ENCODE measurements around the gene PDCD4. TPM values are rescaled to one million over a fixed set of nuclear protein-coding genes. Genes with fewer than 3 reads are reported as not detected.

PDCD4 gene
- total and polyA plus RNA-seq, 9 of the 15 experiments (the other 6 are each of a cell fraction or from before 2014, with no cell fraction given) = 12.9 to 44.1 (median 33.7) TPM

DNA sequence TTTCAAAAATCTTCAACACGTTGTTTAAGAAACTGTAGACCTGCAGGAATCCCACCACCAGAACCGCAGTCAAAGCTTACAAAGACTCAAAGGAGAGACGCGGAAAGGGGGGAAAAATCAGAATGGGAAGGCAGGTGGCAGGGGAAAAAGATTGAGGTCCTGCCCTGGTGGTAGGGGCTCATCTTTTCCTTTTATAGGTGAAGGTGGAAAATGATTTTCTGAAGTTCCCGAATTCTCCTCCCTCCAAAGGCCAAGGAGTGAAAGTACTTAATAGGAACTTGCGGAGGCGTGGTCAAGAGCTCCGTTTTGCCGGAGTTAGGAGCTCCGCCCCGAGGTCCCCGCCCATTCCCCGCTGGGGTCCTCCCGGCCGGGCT, 46.5 kb downstream of the PDCD4 start (continued):
- TF ChIP-seq, protein P1, sequence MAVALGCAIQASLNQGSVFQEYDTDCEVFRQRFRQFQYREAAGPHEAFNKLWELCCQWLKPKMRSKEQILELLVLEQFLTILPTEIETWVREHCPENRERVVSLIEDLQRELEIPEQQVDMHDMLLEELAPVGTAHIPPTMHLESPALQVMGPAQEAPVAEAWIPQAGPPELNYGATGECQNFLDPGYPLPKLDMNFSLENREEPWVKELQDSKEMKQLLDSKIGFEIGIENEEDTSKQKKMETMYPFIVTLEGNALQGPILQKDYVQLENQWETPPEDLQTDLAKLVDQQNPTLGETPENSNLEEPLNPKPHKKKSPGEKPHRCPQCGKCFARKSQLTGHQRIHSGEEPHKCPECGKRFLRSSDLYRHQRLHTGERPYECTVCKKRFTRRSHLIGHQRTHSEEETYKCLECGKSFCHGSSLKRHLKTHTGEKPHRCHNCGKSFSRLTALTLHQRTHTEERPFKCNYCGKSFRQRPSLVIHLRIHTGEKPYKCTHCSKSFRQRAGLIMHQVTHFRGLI (CRISPR knock-in tag; IDR thresholded peaks at IDR 0.05) = no peak
- TF ChIP-seq, protein P2, sequence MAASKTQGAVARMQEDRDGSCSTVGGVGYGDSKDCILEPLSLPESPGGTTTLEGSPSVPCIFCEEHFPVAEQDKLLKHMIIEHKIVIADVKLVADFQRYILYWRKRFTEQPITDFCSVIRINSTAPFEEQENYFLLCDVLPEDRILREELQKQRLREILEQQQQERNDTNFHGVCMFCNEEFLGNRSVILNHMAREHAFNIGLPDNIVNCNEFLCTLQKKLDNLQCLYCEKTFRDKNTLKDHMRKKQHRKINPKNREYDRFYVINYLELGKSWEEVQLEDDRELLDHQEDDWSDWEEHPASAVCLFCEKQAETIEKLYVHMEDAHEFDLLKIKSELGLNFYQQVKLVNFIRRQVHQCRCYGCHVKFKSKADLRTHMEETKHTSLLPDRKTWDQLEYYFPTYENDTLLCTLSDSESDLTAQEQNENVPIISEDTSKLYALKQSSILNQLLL (CRISPR knock-in tag; IDR thresholded peaks at IDR 0.05; ENCODE audit: borderline replicate concordance) = no peak
- TF ChIP-seq SMAD4 (CRISPR knock-in tag; conservative IDR thresholded peaks at IDR 0.05) = 0 out of 2 replicates have a peak, but pooled peaks have one; percentile 4
- TF ChIP-seq NFATC3 (IDR thresholded peaks at IDR 0.05) = no peak
- no peak for TF ChIP-seq NFE2 (IDR thresholded peaks at IDR 0.05; ENCODE audit: low read depth)
- TF ChIP-seq, protein P3, sequence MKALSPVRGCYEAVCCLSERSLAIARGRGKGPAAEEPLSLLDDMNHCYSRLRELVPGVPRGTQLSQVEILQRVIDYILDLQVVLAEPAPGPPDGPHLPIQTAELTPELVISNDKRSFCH (CRISPR knock-in tag; IDR thresholded peaks at IDR 0.05) = no peak
- TF ChIP-seq, protein P3 (tag; IDR thresholded peaks at IDR 0.05) = no peak
- TF ChIP-seq, protein P4, sequence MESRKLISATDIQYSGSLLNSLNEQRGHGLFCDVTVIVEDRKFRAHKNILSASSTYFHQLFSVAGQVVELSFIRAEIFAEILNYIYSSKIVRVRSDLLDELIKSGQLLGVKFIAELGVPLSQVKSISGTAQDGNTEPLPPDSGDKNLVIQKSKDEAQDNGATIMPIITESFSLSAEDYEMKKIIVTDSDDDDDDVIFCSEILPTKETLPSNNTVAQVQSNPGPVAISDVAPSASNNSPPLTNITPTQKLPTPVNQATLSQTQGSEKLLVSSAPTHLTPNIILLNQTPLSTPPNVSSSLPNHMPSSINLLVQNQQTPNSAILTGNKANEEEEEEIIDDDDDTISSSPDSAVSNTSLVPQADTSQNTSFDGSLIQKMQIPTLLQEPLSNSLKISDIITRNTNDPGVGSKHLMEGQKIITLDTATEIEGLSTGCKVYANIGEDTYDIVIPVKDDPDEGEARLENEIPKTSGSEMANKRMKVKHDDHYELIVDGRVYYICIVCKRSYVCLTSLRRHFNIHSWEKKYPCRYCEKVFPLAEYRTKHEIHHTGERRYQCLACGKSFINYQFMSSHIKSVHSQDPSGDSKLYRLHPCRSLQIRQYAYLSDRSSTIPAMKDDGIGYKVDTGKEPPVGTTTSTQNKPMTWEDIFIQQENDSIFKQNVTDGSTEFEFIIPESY (CRISPR knock-in tag; IDR thresholded peaks at IDR 0.05) = no peak
- TF ChIP-seq CEBPB (tag; IDR thresholded peaks at IDR 0.05) = no peak
- no peak for TF ChIP-seq TARDBP (IDR thresholded peaks at IDR 0.05)
- no peak for TF ChIP-seq FOXM1 (IDR thresholded peaks at IDR 0.05; ENCODE audit: low read depth)
- TF ChIP-seq FOXM1 (CRISPR knock-in tag; IDR thresholded peaks at IDR 0.05; ENCODE audit: low read depth) = no peak
- TF ChIP-seq, protein P5, sequence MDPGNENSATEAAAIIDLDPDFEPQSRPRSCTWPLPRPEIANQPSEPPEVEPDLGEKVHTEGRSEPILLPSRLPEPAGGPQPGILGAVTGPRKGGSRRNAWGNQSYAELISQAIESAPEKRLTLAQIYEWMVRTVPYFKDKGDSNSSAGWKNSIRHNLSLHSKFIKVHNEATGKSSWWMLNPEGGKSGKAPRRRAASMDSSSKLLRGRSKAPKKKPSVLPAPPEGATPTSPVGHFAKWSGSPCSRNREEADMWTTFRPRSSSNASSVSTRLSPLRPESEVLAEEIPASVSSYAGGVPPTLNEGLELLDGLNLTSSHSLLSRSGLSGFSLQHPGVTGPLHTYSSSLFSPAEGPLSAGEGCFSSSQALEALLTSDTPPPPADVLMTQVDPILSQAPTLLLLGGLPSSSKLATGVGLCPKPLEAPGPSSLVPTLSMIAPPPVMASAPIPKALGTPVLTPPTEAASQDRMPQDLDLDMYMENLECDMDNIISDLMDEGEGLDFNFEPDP (CRISPR knock-in tag; IDR thresholded peaks at IDR 0.05) = no peak
- TF ChIP-seq ZNF778 (CRISPR knock-in tag; IDR thresholded peaks at IDR 0.05) = no peak
- TF ChIP-seq, protein P6, sequence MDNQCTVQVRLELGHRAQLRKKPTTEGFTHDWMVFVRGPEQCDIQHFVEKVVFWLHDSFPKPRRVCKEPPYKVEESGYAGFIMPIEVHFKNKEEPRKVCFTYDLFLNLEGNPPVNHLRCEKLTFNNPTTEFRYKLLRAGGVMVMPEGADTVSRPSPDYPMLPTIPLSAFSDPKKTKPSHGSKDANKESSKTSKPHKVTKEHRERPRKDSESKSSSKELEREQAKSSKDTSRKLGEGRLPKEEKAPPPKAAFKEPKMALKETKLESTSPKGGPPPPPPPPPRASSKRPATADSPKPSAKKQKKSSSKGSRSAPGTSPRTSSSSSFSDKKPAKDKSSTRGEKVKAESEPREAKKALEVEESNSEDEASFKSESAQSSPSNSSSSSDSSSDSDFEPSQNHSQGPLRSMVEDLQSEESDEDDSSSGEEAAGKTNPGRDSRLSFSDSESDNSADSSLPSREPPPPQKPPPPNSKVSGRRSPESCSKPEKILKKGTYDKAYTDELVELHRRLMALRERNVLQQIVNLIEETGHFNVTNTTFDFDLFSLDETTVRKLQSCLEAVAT (IDR thresholded peaks at IDR 0.05) = no peak
- no peak for TF ChIP-seq HDGF (IDR thresholded peaks at IDR 0.05)
